H1 (cell line): ENCODE measurements around the gene LIN28A. TPM values are rescaled to one million over a fixed set of nuclear protein-coding genes. Genes with fewer than 3 reads are reported as not detected.

ENCODE experiments used
- BACH1 ChIP-seq: IDR thresholded peaks from 2 replicates; pipeline ENCODE4 v1.6.1; 2012; ENCODE audit warnings: low read length, improper control_type of control experiment
- CHD7 ChIP-seq: fragments of 300-600 bp; sonication (generic); IDR thresholded peaks from 2 replicates; pipeline ENCODE4 v1.7.1; 2012; ENCODE audit warnings: low read length, moderate library complexity, mild to moderate bottlenecking, inconsistent platforms; ENCODE audit not compliant: insufficient replicate concordance
- SIRT6 ChIP-seq: IDR thresholded peaks from one replicate; pipeline ENCODE4 v1.7.1; 2012; ENCODE audit warnings: low read length, inconsistent platforms
- TEAD4 ChIP-seq: IDR thresholded peaks from 2 replicates; pipeline ENCODE4 v1.6.1; 2012; ENCODE audit warnings: low read depth, low read length, inconsistent platforms, mixed read lengths
- polyA plus RNA-seq, 7 experiments: library from polyadenylated mRNA; depleted of rRNA in 3 of 7; stranded (reverse) in 5 of 7; unstranded in 2 of 7; fragments of >200 nt in 5 of 7; fragments of 200-250 nt in 2 of 7; gene quantifications; 1 replicate in 5 of 7; 2 replicates in 1 of 7; 4 replicates in 1 of 7; pipeline versions ENCODE4 v1.2.1 to v1.2.3, GENCODE V29; 2011 to 2013; ENCODE audit warnings: missing spikeins in 2 of 7, mixed read lengths in 2 of 7
- total RNA-seq: library from RNA; stranded (reverse); fragmentation: NEBNext Ultra II Directional; extraction: Animal tissue kit (Norgen Biotek cat#: 25700); gene quantifications from 2 replicates; pipeline ENCODE4 v1.2.1, GENCODE V29; 2021

LIN28A gene
- total and polyA plus RNA-seq, 2 of the 8 experiments (the other 6 are each of a cell fraction or from before 2014, with no cell fraction given) = 403 to 1,486 TPM

- TF ChIP-seq CHD7 (no peak), BACH1 (no peak), SIRT6 (no peak), TEAD4 (no peak)
Measured at GRCh38 chr1:26368006-26368405, 42.6 kb upstream of the LIN28A start (continued).
